MG63 (cell line): ENCODE data around the gene ZNF775. TPM values are rescaled to one million over a fixed set of nuclear protein-coding genes. Genes with fewer than 3 reads are reported as not detected.

Experiments used
- DNase-seq: peaks from one replicate; pipeline ENCODE4 v3.0.0-alpha.2; 2020
- H3K27me3 ChIP-seq: fragments of 250-450 bp; sonication (Bioruptor Pico); 2 replicates; pipeline ENCODE4 v1.5.1; 2020; ENCODE audit warnings: mild to moderate bottlenecking, moderate library complexity
- H3K36me3 ChIP-seq: fragments of 250-450 bp; sonication (Bioruptor Pico); 2 replicates; pipeline ENCODE4 v1.5.1; 2020; ENCODE audit warnings: mild to moderate bottlenecking, moderate library complexity
- H3K4me3 ChIP-seq: fragments of 250-450 bp; sonication (Bioruptor Pico); 2 replicates; pipeline ENCODE4 v1.5.1; 2020; ENCODE audit warnings: mild to moderate bottlenecking, moderate library complexity
- H3K9me3 ChIP-seq: fragments of 250-450 bp; sonication (Bioruptor Pico); 2 replicates; pipeline ENCODE4 v1.5.1; 2020; ENCODE audit warnings: mild to moderate bottlenecking, moderate library complexity
- total RNA-seq: library from RNA; depleted of rRNA; stranded (reverse); fragments of >200 nt; shearing (Covaris generic); gene quantifications from 2 replicates; pipeline ENCODE4 v1.2.3, GENCODE V29; 2014; ENCODE audit warnings: low replicate concordance

The ZNF775 gene
- total RNA-seq, 1 experiment from 2014 or later, result 13.9 TPM

DNA sequence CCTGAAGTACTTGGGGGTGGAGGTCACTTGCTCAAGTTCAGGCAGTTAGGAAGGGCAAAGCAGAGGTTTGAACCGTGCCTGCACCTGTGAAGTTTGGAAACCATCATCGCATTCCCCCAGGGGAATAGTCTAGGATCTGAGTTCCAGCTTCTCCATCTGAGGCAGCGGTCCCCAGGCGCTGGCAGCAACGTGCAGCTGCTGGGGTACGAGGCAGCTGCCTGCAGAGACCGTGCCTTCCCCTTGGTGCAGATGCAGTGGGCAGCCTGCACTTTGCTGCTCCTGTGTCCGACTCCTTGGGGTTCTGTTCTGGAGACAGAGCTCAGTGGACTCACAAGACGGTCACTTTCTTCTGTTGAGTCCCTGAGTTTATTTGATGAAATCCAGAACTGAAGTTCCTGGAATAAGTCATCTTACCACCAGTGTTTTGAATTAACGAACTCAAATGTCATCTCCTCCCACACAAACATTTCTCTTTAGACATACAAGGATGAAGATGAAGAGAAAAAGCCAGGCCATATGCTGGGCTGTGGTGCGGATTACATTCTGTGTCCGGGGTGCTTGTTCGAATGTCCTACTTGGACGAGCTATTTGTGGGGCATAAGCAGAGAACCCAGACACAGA lies 51.4 kb downstream of the ZNF775 start:
- Histone ChIP-seq H3K9me3 (no peaks in the 10 kb centered on the region), H3K27me3 (no peaks in the 10 kb centered on the region), H3K4me3 (no peak overlapping the region), H3K36me3 (no peaks in the 10 kb centered on the region)
- DNase-seq, result no peak

DNA sequence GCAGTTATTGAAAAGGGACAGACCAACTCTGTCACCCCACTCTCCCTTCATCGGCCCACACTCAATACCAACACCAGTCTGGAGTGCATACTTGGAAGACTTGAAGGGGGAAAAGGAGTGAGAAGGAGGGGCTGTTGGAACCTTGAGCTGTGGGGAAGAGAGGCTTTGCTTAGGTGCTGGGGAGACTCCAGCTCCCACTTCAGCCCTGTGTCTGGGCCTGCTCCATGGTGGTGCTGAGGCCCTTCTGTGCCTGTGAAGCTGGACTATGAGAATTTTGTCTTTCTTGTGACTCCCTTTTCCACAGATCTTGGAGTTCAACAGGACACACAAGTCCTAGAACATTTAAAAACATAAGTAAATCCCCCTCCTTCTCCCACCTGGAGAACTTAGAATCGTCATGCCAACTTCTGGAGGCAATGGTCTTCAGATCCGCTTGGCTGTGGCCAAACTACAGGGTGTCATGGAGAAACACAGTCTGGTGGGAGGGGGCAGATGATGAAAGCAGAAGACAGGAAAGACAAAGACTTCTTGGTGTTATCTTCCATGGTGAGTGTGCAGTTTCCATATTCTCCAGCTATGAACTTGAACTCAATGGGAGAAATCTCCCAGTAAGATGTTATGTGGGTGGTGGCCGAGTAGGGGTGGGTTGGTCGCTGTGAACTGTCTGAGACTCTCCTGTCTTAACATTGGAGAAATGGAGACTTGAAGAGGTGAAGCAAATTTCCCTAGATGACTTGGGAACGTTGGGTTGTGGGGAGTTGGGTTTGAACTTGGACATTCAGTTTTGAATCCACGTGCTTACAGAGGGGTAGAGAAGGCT lies 52.9 kb downstream of the ZNF775 start:
- H3K4me3 ChIP-seq, result no peak overlapping the region
- no peaks in the 10 kb centered on the region for H3K36me3 ChIP-seq
- DNase-seq, result no peak
- H3K27me3 ChIP-seq, result no peaks in the 10 kb centered on the region
- no peaks in the 10 kb centered on the region for H3K9me3 ChIP-seq

DNA sequence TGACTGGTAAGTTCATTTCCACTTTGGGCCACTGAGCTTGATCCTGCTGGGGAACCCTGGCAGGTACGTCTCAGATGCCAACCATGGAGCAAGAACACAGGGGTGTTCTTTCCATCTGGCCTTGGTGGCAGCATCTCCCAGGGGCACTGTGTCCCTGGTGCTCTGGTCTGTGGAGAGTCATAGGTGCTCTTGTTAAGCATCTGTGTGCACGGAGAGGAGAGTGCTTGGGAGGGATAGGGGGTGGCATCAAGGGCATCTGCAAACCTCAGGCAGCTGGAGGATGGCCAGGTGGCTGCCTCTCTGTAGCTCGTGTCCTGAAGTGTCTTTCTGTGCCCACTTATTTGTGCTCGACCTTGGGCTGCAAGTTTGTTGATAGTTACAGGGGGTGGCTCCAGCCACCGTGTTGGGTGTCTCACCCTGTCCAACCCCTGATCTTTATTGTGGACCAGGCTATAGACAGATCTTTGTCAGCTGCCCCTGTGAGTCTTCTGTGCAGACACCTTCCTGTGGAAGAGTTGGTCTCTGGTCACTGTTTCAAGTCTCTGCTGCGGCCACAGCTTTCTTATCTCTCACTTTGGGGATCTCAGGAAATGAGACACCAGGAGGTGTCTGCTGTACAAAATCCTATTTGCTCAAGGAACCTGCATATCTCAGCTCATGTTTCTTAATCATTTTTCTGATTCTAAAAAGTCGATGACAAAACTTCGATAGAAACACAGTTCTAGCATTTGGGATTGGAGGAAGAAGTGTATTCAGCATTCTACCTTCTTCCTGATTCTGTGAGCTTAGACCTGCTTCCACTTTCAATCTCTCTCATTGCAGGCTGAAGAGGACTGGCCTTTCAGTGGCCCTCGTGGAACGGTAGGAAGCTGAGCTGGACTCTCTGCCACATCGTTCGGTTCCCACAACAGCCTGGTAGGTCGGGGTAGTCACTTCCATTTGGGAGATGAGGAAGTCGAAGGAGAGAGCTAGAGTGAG lies 54.1 kb downstream of the ZNF775 start:
- Histone ChIP-seq H3K27me3 (no peaks in the 10 kb centered on the region), H3K9me3 (no peaks in the 10 kb centered on the region), H3K36me3 (no peaks in the 10 kb centered on the region), H3K4me3 (no peak overlapping the region)
- DNase-seq, result no peak

DNA sequence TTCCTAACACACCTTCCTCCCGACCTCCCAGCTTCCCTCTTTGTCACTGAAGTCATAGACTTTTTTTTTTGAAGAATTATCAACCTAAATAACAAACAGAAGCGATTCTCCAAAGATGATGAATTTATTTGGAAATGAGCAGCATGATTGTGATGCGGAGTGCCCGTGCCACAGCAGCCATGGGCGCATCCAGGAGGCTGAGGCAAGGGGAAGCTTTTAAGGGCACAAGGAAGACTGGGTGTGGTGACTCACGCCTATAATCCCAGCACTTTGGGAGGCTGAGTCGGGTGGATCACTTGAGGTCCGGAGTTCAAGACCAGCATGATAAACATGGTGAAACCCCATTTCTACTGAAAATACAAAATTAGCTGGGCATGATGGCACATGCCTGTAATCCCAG lies 55.1 kb downstream of the ZNF775 start:
- no peak for DNase-seq
- H3K9me3 ChIP-seq, result no peaks in the 10 kb centered on the region
- H3K27me3 ChIP-seq, result no peaks in the 10 kb centered on the region
- no peak overlapping the region for H3K4me3 ChIP-seq
- no peaks in the 10 kb centered on the region for H3K36me3 ChIP-seq

DNA sequence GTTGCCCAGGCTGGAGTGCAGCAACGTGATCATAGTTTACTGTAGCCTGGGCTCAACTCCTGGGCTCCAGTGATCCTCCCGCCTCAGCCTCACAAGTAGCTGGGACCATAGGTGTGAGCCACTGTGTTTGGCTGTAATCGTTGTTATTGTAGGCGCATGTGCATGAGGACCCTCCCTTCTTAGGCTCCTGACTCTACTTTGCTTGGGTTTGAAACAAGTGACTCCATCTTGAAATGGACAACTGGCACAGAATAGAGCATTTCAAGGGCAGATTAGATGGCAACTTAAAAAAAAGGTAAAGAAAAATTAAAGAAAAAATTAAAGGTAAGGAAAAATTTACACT lies 55.9 kb downstream of the ZNF775 start:
- DNase-seq, result no peak
- Histone ChIP-seq H3K9me3 (no peaks in the 10 kb centered on the region), H3K4me3 (no peak overlapping the region), H3K27me3 (no peaks in the 10 kb centered on the region), H3K36me3 (no peaks in the 10 kb centered on the region)

DNA sequence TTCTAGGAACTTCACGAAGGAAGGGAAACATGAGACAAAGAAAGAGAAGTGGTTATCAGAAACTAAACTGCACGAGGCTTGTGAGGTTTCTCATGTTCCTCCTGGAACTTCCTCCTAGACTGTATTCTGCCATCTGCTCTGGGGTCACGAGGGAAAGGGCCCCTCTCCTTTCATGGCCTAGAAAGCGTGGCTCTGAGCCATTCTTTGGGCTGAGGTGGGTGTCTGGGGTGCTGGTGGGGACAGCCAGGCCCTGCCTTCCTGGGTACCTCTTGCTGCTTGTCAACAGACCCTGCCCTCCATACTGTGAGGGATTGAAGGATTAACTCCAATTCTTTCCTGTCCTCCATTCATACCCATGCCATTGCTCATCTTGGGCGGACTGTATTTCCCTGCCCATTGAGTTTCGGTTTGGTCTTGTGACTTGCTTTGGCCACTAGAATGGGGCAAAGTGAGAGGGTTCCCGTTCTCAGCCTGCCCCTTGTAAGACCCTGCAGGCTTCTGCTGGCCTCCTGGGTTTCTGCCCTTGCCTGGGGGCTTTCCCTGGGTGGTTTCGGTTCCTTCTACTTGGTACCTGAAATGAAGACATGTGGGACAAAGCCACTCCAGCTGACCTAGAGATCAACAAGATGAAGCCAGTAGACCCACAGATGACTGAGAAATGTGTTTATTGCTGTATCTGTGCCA lies 56.4 kb downstream of the ZNF775 start:
- DNase-seq, result no peak
- no peak overlapping the region for H3K4me3 ChIP-seq

DNA sequence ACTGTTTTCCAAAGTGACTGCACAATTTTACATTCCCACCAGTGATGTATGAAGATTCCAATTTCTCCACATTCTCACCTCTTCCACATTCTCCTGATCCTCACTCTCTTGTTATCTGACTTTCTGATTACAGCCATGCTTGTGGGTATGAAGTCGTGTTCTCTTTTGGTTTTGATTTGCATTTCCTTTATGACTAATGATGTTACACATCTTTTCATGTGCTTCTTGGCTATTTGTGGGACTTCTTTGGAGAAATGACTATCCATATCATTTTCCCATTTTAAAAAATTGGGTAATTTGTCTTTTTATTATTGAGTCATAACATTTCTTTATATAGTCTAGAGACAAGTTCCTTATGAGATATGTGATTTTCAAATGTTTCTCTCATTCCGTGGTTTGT lies 60.8 kb downstream of the ZNF775 start:
- no peak for DNase-seq
- Histone ChIP-seq H3K9me3 (no peaks in the 10 kb centered on the region), H3K27me3 (no peaks in the 10 kb centered on the region), H3K4me3 (no peak overlapping the region), H3K36me3 (no peaks in the 10 kb centered on the region)

More for the DNA sequence above, 56.4 kb downstream of the ZNF775 start:
- H3K36me3 ChIP-seq, result no peaks in the 10 kb centered on the region
- H3K9me3 ChIP-seq, result no peaks in the 10 kb centered on the region
- no peaks in the 10 kb centered on the region for H3K27me3 ChIP-seq

DNA sequence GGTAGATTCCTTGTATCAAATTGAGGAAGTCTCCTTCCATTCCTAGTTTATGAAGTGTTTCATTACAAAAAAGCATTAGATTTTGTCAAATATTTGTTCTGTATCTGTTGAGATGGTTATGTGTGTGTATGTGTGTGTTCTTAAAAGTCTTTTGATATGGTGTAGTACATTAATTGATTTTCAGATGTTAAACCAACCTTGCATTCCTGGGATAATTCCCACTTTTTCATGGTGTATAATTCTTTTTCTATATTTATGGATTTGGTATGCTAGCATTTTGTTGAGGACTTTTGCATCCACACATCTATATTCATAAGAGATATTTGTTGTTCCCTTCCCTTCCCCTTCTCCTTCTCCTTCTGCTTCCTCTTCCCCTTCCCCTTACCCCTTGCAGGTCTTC lies 62.4 kb downstream of the ZNF775 start:
- Histone ChIP-seq H3K9me3 (no peaks in the 10 kb centered on the region), H3K27me3 (no peaks in the 10 kb centered on the region), H3K36me3 (no peaks in the 10 kb centered on the region), H3K4me3 (no peak overlapping the region)
- no peak for DNase-seq

DNA sequence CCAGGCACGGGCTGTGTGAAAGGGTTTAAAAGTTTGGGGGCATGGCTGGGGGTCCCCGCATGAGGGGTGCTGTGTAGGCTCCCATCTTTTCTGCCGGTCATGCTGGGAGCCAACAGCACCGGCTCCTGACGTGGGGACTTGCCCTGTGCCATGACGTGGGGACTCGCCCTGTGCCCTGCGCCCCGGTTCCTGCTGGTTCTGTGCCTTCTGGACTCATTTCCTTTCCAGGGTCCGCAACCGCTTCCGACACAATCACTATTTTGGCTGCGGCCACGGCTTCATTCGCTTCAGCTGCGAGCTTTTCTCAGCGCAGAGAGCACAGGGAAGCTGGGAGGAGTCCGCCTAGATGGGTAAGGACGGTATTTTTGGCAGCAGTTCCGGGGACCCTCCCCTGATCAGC lies 63.7 kb downstream of the ZNF775 start:
- no peak for DNase-seq
- Histone ChIP-seq H3K4me3 (no peak overlapping the region), H3K36me3 (no peaks in the 10 kb centered on the region), H3K9me3 (no peaks in the 10 kb centered on the region), H3K27me3 (no peaks in the 10 kb centered on the region)

DNA sequence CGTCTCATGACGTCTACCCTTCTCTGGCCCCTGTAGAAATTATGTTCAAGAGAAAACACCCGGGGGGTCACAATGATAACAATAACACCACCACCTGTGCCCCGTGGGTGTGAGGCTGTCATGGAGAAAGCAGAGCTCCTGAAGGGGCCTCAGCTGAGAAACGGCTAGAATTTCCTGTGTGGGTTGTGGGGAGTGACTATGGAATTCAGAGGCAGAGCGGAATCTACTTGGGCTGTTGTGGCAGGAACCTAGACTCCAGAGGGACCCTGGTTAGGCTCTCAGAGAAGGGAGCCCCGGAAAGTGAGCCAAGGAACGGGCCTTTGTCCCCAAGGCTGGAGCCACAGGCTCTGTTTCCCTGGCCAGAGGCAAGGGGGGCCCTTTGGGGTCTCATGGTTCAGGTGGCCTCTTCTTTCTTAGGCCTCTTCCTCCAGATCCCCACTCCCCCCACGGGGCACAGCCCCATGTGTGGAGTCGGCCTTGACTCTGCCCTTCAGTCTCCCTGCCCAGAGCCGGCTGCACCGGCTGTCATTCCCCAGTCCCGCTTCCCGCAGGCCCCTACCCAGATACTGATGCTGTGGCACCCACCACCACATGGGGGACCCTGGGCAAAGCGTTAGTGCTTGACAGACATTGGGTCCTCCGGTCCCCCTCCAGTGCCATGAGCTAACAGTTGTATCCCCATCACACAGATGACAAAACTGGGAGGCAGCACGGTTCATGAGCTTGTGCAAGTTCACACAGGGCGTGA lies 64.8 kb downstream of the ZNF775 start:
- Histone ChIP-seq H3K9me3 (no peaks in the 10 kb centered on the region), H3K27me3 (no peaks in the 10 kb centered on the region), H3K4me3 (no peak overlapping the region), H3K36me3 (no peaks in the 10 kb centered on the region)
- DNase-seq, result no peak

DNA sequence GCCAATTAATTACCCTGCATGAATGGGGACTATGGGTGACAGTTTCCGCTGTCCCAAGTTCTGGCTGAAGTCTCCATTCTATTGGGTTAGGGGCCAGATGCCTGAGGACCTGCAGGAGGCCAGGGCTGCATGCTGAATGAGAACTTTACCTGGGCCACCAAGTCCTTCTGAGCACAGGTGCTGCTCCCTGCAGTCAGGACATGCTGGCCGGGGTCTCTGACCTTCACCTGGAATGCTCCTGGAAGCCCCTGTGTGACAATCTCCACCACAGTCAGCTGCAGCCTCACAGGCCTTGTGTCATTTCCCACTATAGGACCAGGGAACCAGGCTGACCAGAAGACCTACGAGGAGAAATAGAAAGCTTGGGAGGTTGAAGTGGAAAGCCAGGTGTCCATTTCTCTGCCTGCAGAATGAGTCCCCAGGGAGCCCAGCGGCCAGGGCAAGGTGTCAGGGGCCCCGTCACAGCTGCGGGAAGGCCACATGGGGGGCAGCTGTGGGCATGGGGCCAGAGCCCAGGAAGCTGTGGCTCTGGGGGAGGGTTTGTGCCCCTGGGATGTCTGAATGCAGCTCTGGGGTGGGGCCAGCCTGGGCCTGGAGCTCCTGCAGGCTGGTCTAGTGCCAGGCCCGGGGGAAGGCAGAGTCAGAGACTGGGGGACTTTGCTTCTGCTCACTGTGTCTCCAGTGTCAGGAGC lies 65.7 kb downstream of the ZNF775 start:
- Histone ChIP-seq H3K36me3 (no peaks in the 10 kb centered on the region), H3K9me3 (no peaks in the 10 kb centered on the region), H3K27me3 (no peaks in the 10 kb centered on the region), H3K4me3 (no peak overlapping the region)
- DNase-seq, result no peak

DNA sequence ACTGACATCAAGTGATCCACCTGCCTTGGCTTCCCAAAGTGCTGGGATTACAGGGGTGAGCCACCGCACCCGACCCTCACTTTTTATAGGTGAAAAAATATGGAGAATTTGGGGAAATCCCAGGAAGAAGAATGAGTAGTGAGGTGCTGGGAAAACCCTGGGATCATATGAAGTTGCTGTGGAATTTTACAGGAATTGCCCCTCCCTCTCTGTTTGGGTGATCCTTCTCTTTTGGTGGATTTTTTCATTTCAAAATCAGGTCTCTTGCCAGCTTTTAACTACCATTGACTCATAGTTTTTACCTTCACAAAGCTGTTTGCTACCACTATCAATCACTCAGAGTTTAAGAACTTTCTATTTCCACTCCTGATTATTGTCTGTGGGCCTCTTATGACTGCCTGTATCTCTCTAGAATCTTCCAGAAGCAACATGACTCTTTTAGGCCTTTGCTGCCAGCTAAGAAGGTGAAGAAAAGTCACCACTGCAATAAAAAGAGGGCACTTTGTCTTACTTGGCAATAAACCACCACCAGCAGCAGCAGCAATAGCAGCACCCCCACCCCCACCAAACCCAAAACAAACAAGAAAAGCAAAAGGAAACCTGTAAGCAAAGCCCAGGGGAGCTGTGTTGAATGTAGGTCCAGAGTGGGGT lies 67.3 kb downstream of the ZNF775 start:
- DNase-seq, result no peak
- Histone ChIP-seq H3K36me3 (no peaks in the 10 kb centered on the region), H3K4me3 (no peak overlapping the region), H3K27me3 (no peaks in the 10 kb centered on the region), H3K9me3 (no peaks in the 10 kb centered on the region)
